Right lung (tissue), 5 donors: ENCODE measurements around the gene ZNF236. TPM values are rescaled to one million over a fixed set of nuclear protein-coding genes. Genes with fewer than 3 reads are reported as not detected.
"Not testable (repeated sequence)": the region's sequence is repeated elsewhere in the genome, so short reads cannot be mapped to it uniquely, and the experiment has no call there.

Experiments
- DNase-seq, 2 donors: peaks; one replicate each; pipeline ENCODE4 v3.0.0-alpha.2; 2013
- polyA plus RNA-seq, 5 donors: library from polyadenylated mRNA; unstranded; fragments of 120-200 nt; gene quantifications; one replicate each; pipeline versions ENCODE4 v1.2.1 to v1.2.3, GENCODE V29; 2013; ENCODE audit warnings: inconsistent platforms in 1 of 5, low replicate concordance in 1 of 5; ENCODE audit not compliant: insufficient read length in 5 of 5, insufficient read depth in 1 of 5

Gene ZNF236
- polyA plus RNA-seq, 5 donors: 8.9 to 12.5 (median 11.1) TPM

DNA sequence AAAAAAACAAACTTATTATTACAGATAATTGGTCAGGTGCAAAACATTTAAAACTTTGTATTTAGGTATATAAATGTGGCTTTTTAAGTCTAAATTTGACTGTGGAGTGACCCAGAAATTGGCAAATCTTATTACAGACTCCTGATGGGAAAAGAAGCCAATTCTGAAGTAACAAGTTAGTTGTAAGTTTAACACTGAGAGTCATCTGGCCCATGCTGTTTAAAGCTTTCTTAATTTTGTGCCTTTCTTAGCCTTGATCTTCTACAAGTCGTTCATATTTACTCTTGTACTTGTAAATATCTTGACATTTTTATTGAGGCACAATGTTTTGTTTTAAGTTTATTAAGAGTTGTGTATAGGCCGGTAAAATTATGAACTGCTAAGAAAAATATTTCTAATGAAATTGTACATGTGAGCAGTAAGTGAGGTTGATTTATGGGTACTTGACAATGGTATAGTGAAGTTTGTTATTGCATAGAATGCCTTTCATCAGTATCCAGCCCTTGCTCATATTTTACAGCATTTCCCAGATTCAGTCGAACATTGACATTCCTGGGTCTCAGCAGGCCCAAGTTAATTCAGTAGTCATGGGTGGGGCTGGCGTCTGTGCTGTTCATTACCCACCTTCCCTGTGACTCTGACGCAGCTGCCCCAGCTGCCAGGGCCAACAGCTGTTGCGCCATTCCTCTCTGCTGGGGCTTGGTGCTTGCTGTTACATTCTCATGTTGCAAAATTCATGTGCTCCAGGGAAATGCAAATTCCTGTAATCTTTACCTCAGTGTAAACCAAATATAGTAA lies 121.4 kb downstream of the ZNF236 start:
- DNase-seq: no peak

DNA sequence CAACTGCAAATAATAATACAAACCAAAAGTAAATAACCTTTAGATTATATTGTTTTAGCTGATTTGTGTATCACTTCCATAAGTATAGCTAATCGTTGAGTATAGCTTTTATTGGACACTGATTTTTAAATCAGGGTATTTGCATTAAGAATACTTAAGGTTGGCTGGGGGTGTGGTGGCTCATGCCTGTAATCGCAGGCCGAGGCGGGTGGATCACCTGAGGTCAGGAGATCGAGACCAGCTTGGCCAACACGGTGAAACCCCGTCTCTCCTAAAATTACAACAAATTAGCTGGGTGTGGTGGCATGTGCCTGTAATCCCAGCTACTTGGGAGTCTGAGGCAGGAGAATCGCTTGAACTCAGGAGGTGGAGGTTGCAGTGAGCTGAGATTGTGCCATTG lies 122.0 kb downstream of the ZNF236 start:
- not testable (repeated sequence) for DNase-seq

DNA sequence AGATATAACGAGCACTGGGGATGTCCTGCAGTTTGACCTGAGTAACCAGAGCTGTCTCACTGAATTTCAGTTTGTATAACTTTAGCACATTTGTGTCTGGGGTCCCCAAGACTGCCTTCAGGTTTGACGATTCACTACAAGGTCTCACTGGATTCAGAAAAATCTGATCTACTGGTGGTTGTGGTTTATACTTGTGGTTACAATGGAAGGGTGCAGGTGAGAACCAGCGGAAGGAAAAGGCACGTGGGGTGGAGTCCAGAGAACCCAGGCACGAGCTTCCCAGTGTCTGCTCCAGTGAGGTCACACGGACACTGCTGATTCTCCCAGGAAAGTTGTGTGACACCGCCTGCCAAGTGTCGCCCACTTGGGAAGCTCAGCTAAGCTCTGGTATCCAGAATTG lies 126.0 kb downstream of the ZNF236 start:
- no peak for DNase-seq

DNA sequence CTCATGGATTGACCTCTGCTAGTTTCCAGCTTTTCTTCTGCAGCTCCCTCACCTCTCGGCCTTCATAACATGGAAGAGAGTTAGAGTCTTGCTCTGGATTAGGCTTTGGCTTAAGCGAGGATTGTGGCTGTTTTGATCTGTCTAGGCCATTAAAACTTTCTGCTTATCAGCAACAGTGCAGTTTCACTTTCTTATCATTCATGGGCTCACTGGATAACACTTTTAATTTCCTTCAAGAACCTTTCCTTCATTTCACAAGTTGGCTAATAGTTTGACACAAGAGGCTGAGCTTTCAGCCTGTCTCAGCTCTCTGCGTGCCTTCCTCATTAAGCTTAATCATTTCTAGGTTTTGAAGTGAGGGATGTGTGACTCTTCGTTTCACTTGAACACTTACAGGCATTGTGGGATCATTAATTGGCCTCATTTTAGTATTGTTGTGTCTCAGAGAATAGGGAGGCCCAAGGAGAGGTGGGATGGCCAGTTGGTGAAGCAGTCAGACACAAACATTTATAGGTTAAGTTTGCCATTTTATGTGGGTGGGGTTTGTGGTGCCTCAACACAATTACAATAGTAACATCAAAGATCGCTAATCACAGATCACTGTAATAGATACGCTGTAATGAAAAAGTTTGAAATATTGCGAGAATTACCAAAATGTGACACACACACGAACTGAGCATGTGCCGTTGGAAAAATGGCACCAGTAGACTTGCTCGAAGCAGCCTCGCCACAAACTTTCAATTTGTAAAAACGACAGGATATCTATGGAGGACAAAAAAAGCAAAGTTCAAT lies 129.3 kb downstream of the ZNF236 start:
- no peak for DNase-seq

DNA sequence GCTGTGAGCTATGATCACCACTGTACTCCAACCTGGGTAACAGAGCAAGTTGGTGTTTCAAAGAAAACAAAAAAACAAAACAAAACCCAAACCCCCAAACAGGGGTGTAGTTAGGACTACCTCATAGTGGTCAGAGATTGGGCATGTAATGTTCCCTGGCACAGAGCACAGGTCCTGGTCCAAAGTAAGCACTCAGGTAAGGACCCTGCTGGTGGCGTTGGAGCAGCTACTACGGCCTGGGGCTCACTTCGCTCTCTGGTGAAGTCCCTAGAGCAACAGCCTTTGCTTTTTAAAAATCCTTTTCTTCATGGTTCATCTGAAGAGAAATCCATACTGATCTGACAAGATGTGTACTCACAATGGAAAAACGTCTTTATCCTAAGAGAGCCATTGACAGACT lies 130.4 kb downstream of the ZNF236 start:
- DNase-seq: no peak

DNA sequence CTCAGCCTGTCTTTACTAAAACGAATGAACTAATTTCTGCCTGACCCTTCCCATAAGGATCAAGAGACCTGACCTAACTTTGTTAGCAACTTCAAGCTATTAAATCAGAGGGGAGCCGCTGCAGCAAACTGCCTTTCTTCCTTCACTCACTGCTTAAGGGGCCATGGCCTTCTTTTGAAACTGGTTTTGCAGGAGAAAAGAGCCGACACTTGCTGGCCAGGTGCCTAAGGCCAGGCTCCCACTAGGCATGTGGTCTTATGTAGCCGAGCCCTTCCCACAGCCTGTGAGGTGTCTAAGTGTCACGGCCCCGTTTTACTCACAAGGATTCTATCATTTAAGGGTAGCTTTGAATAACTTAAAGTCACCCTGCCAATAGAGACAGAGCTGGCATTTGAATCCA lies 130.8 kb downstream of the ZNF236 start:
- peak; percentile 43 to 59 for DNase-seq

DNA sequence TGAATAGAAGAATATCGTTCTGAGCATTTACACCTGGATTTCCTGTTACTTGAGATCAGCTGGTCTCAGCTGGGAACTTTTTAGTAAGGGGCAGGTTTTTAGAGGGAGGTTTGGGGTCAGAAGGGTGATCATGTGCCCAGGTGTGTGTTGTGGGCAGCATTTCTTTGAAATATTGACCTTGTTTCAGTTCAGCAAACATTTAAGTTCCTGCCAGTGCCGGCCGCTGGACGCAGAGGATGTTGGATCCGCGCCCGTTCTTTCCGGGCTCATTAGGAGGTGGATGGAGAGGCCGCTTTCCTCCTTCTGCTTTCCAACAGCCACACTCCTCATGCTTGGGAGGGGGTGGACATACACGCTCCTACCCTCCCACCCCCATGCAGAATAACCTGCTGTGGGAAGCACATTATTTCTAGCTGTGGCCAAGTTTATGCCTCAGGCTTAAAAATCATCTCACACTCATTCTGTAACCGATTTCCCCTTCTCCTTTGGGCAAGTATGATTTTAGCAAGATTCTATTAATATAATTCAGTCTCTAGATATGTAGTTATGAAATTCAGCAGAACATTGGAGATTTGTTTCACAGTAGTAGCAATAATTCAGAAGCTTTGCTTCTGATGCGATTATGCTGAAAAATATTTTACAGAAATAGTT lies 131.4 kb downstream of the ZNF236 start:
- peak; percentile 74 to 77 for DNase-seq

DNA sequence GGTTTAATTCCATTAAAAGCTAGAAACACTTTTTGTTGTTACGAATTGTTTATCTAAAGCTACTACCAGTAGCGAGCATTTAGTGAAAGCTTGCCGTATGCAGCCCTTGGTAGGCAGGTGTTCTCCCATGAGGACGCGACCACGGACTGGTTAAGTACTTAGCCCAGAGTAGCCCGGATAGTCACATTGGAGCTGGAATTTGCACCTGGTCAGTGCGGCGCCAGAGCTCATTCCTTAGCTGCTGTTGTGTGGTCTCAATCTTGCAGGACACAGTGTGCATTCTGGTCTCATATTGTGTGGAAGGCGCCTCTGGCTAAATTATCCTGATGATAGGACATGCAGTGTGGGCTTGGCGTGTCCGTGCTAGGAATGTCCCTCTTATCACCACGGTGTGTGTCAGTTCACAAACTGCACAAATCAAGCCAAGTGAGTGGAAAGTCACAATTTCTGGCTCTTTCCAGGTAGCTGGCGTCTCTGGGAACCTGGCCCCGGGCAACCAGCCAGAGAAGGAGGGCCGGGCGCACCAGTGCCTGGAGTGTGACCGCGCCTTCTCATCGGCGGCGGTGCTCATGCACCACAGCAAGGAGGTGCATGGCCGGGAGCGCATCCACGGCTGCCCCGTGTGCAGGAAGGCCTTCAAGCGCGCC lies 133.3 kb downstream of the ZNF236 start:
- no peak for DNase-seq

DNA sequence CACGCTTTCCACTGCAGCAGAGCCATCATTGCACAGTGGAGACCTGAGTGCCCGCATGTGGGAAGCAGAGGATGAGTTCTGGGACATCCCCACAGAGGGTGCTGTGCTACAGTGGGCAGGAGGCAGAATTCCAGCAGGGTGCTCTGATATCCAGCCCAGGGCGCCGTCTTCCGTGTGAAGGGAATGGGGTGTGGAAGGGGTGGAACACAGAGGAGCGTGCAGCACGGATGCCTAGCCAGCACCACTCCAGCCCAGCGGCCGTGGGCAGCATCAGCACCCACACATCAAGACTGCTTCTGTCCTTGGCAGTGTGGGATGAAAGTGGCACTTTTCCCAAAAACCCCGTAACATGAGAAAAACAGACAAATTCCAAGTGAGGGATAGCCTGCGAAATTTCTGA lies 134.3 kb downstream of the ZNF236 start:
- DNase-seq: no peak

DNA sequence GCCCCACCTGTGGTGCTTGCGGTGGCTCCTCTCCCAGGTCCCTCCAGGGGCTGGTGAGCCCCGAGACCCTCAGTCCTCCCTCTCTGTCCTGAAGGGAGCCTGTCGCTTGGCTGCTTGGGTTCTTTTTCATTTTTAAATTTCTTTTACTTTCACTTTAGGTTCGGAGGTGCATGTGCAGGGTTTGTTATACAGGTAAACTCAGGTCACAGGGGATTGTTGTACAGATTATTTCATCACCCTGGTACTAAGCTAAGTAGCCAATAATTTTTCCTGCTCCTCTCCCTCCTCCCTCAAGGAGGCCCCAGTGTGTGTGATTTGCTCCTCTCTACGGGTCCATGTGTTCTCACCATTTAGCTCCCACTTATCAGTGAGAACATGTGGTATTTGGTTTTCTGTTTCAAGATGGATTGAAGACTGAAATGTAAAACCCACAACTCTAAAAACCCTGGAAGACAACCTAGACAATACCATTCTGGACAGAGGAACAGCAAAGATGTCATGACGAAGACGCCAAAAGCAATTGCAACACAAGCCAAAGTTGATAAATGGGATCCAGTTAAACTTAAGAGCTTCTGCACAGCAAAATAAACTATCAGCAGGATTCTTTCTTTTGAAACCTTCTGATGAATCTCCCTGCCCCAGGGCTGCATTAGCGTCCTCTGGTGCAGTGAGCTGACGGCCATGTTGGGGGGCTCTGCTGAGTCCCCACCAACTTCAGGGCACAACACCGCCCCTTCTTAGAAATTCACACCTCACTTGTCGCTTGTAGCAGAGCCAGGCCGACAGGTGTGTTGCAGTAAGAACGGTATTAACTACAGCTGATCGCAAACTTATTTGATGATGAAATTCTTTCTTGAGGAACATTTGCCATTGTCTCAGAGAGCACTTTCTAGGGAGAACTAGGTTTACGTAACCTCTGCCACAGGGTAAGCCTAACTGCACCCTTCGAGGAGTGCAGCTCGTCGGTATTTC lies 135.3 kb downstream of the ZNF236 start:
- no peak for DNase-seq

DNA sequence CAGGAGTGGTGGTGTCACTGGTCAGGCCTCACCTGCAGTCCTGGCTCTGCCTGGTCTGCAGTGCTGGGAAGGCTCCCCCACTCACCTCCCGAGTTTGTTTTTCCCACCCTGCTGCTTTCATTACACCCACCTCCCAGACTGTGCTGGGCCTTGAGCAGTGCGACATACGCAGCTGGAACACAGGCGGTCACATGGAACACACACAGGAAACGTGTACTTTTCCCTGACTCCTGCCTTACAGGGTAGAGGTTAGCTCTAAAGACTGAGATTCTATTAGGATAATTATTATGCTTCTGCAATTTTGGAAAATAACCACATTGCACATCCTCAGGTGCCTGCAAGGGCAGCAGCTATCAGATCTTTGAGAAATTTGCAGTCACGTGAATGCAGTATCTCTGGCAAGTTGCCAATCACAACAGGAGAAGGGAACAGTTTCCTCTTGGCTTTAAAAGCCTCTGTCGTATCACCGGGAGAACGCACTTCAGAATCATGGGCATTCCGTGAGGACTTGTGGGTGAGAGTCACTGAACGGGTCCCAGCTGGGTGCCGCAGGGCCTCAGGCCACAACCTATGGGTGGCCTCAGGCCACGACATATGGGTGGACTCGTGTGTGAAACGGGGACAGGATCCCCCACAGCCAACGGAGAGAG lies 136.5 kb downstream of the ZNF236 start:
- peak in 1 of 2 donors; percentile 34 for DNase-seq

DNA sequence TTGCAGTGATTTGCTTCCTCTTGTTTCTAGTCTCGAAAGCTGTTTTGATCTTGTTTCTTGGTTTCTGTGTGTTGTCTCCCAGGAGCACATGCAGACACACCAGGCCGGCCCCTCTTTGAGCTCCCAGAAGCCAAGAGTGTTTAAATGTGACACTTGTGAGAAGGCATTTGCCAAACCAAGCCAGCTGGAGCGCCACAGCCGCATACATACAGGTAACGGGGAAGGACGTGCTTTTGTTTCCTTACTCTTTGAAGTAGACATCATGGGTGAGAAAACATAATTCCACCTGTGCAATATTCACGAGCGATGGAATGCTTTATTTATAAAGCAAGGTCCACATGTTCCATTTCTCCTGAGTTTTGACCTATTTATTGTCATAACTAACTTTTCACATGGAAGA lies 137.2 kb downstream of the ZNF236 start:
- DNase-seq: no peak

DNA sequence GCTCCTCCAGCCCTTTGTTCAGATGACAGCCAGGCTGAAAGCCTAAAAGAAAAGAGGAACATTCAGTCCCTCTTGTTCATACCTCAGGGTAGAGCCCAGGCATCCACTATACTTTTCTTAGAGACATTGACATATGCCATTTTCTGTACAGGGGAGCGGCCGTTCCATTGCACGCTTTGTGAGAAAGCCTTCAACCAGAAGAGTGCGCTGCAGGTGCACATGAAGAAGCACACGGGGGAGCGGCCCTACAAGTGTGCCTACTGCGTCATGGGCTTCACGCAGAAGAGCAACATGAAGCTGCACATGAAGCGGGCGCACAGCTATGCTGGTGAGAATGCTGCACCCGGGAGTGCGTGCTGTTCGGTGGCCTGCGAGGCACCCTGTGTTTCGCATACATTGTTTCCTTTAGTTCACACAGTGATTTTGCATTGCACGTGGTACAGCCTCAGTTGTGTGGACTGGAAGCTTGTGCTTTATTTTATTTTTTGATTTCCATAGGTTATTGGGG lies 138.2 kb downstream of the ZNF236 start:
- DNase-seq: no peak

DNA sequence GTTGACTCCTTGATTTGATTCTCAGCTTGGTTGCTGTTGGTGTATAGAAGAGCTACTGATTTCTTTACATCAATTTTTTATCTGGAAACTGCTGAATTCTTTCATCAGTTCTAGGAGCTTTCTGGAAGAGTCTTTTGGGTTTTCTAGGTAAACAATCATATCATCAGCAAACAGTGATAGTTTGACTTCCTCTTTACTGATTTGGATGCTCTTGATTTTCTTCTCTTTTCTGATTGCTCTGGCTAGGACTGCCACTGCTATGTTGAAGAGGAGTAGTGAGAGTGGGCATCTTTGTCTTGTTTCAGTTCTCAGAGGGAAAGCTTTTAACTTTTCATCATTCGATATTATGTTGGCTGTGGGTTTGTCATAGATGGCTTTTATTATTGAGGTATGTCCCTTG lies 140.5 kb downstream of the ZNF236 start:
- DNase-seq: no peak

DNA sequence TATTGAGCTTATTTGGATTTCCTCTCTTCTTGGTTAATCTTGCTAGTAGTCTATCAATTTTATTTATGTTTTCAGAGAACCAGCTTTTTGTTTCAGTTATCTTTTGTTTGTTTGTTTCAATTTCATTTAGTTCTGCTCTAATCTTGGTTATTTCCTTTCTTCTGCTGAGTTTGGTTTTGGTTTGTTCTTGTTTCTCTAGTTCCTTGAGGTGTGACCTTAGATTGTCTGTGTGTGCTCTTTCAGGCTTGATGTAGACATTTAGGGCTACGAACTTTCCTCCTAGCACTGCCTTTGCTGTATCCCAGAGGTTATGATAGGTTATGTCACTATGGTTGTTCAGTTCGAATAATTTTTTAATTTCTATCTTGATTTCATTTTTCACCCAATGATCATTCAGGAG lies 141.6 kb downstream of the ZNF236 start:
- no peak for DNase-seq

DNA sequence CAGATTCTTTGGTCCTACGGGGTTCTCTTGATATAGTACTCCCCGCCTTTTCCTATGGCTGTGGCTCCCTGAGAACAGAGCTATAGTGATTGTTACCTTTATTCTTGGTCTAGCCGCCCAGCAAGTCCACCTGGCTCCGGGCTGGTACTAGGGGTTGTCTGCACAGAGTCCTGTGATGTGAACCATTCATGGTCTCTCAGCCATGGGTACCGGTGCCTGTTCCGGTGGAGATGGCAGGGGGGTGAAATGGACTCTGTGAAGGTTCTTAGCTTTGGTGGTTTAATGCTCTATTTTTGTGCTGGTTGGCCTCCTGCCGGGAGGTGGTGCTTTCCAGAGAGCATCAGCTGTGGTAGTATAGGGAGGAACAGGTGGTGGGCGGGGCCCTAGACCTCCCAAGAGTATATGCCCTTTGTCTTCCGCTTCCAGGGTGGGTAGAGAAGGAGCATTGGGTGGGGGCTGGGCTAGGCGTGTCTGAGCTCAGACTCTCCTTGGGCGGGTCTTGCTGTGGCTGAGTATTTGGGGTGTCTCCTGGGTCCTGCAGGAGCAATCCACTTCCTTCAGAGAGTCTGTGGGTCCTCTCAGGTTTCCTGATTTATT lies 143.3 kb downstream of the ZNF236 start:
- not testable (repeated sequence) for DNase-seq

DNA sequence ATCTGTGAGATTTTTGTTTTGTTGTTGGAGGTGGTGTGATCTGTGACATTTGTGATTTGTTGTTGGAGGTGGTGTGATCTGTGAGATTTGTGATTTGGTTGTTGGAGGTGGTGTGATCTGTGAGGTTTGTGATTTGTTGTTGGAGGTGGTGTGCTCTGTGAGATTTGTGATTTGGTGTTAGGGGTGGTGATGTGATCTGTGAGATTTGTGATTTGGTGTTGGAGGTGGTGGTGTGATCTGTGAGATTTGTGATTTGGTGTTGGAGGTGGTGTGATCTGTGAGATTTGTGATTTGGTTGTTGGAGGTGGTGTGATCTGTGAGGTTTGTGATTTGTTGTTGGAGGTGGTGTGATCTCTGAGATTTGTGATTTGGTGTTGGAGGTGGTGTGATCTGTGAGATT lies 144.9 kb downstream of the ZNF236 start:
- not testable (repeated sequence) for DNase-seq

DNA sequence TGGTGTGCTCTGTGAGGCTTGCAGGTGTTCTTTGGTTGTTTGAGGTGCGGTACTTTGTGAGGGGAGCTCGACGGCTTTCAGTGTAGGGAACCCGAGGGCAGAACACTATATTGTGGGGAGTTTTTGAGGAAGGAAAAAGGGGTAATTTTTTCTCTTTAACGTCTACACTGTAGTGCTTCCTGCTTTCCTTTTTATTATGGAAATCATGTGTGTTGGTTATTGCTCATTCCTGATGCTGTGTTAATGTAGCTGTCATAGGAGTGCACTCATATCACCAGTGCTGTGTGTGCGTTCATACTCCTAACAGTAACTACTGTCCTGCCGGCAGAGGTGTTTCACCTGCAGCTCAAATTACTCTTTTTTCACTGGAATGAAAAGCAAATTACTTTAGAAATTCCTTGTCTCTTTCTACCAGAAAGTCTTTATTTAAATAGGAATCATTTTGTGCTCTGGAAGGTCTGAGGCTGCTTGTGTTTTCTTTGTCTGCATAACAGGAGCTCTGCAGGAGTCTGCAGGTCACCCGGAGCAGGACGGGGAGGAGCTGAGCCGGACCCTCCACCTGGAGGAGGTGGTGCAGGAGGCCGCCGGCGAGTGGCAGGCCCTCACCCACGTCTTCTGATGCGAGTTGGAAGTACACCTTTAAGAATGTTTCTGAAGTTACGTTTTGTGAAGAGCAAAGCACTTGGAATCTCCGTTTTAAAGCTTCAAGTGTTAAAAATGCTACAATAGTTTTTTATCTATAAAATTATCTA lies 145.5 kb downstream of the ZNF236 start:
- DNase-seq: no peak
